Measurements from ENCODE around the gene RBM38. TPM values are rescaled to one million over a fixed set of nuclear protein-coding genes. Genes with fewer than 3 reads are reported as not detected.

Gene RBM38
- total RNA-seq, result 100 to 1,000 TPM; 108 to 114 TPM
- 69.6 TPM for polyA plus RNA-seq (ENCODE audit: insufficient read depth, low read depth, low replicate concordance)
- long read RNA-seq, donor 1, transcript RBM38-203 (4 exons, 2,382 nt), result major isoform, 25 of 27 reads
- long read RNA-seq, donor 1, partial matches to known transcripts, result 0 of 27 reads
- long read RNA-seq, donor 1, other reads (novel, unspliced or antisense), result 0 of 27 reads
- long read RNA-seq, donor 2, transcript RBM38-203 (4 exons, 2,382 nt), result major isoform, 22 of 60 reads
- long read RNA-seq, donor 2, partial matches to known transcripts, result 36 of 60 reads
- long read RNA-seq, donor 2, other reads (novel, unspliced or antisense), result 0 of 60 reads

- Histone ChIP-seq H3K9me3 (no peaks in the 10 kb centered on the region), H3K27ac (peak within 1 kb of the TSS; percentile 70 to 77), H3K4me1 (peaks cover 47% of the 10 kb centered on the region), H3K36me3 (ENCODE audit: low read depth, missing control alignments) (no peaks in the 10 kb centered on the region), H3K4me3 (peak within 1 kb of the TSS; percentile 63 to 64), H3K27me3 (no peaks in the 10 kb centered on the region)
- WGBS, 2 donors, result 40 to 44% methylated on average over 42 to 43 of the region's 78 CpGs
- no peak for TF ChIP-seq POLR2A (IDR thresholded peaks at IDR 0.05)
- TF ChIP-seq CTCF (IDR thresholded peaks at IDR 0.05), result no peak
- intact Hi-C loops (cut with DNase I; ENCODE audit: low total_unique reads), result loop anchor here (10.0 kb wide), 1 partner anchor 54 kb away; no protein-coding TSS in a partner anchor
- DNase-seq, result peak; percentile 74
Observed at GRCh38 chr20:57390604-57391438, at the start of gene RBM38. Gene RBM38, plus strand, starts transcription at chr20:57391396. Its CDS starts 186 bp downstream, at chr20:57391582.

DNA sequence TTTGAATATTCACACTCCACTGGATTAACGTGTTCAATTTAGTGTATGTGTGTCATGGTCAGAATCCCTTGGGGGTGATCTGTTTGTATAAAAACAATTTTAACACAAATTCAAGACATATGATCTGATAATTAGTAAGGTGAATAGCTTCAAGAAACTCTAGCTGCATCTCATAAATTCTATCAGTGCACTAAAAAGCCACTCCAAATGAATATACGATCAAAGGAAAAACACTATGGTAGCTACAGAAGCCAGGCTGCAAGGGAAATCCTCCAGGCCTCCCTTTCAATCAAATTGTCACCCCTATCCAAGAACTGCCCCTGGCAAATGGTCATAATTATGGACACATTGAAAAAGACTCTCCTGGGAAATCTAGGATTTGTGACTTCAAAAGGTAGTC lies 49.5 kb upstream of the RBM38 start:
- 71 to 81% methylated on average over 2 of the region's 2 CpGs for WGBS, 2 donors
- TF ChIP-seq CTCF (IDR thresholded peaks at IDR 0.05) (no peak), POLR2A (IDR thresholded peaks at IDR 0.05) (no peak)

DNA sequence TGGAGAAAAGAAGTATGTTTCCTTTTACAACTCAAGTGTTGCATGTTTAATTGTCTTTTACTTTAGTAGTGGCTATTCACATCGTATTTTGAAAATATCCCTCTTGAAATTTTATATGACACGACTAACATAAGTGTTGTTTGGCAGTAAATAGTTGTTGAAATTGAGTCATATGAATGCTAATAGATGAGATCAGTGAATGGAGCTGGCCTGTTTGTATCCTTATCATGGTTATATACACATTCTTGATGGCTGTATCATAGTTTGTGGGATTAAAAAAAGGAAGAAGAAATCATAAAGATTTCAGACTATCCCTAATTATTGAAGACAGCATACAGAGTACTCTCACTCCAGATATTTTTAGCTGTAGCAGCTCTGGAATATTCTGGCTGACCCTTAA lies 48.4 kb upstream of the RBM38 start:
- no peak for TF ChIP-seq POLR2A (IDR thresholded peaks at IDR 0.05)
- no peak for TF ChIP-seq CTCF (IDR thresholded peaks at IDR 0.05)
- Histone ChIP-seq H3K4me1 (no peaks in the 10 kb centered on the region), H3K9me3 (no peaks in the 10 kb centered on the region), H3K4me3 (no peak overlapping the region), H3K36me3 (ENCODE audit: low read depth, missing control alignments) (no peaks in the 10 kb centered on the region), H3K27me3 (no peaks in the 10 kb centered on the region), H3K27ac (no peak overlapping the region)
- intact Hi-C loops (cut with DNase I; ENCODE audit: low total_unique reads), result no loop called here
- 59 to 73% methylated on average over 2 of the region's 2 CpGs for WGBS, 2 donors
- no peak for DNase-seq

More for the DNA sequence above, 49.5 kb upstream of the RBM38 start:
- no peak for DNase-seq
- H3K4me1 ChIP-seq, result no peaks in the 10 kb centered on the region
- no peak overlapping the region for H3K4me3 ChIP-seq
- H3K9me3 ChIP-seq, result no peaks in the 10 kb centered on the region
- intact Hi-C loops (cut with DNase I; ENCODE audit: low total_unique reads), result no loop called here
- no peaks in the 10 kb centered on the region for H3K27me3 ChIP-seq
- no peak overlapping the region for H3K27ac ChIP-seq
- H3K36me3 ChIP-seq (ENCODE audit: low read depth, missing control alignments), result no peaks in the 10 kb centered on the region

- Histone ChIP-seq H3K27ac (no peak overlapping the region), H3K9me3 (no peaks in the 10 kb centered on the region), H3K36me3 (ENCODE audit: low read depth, missing control alignments) (no peaks in the 10 kb centered on the region), H3K4me1 (no peaks in the 10 kb centered on the region), H3K4me3 (no peak overlapping the region), H3K27me3 (no peaks in the 10 kb centered on the region)
- intact Hi-C loops (cut with DNase I; ENCODE audit: low total_unique reads), result loop anchor here (5.0 kb wide), 1 partner anchor 259 kb away; no protein-coding TSS in a partner anchor
- WGBS, 2 donors, result 11 to 13% methylated on average over 4 of the region's 4 CpGs
- TF ChIP-seq POLR2A (IDR thresholded peaks at IDR 0.05) (no peak), CTCF (IDR thresholded peaks at IDR 0.05) (peak; percentile 57 to 70 (median 69))
- peak; percentile 91 for DNase-seq
Observed at GRCh38 chr20:57346477-57346876, 44.7 kb upstream of the RBM38 start.

All from testis (tissue), 5 donors.